D721Med (cell line): ENCODE results near the gene SLC12A7.

Experiments used
- DNase-seq: peaks from one replicate; pipeline ENCODE4 v3.0.0; 2011; ENCODE audit warnings: low spot score; ENCODE audit not compliant: insufficient read length
- FAIRE-seq: peaks from 2 replicates; lab custom pipeline; 2011; peaks lifted over from hg19 to GRCh38; lab: Jason Lieb, UNC
- CTCF ChIP-seq: IDR thresholded peaks from 2 replicates; pipeline ENCODE4 v1.5.1; 2012; ENCODE audit warnings: mild to moderate bottlenecking, control low read depth; ENCODE audit not compliant: insufficient read depth; ENCODE audit errors: missing control alignments

Gene SLC12A7

GRCh38 chr5:1041225-1042143, 70.4 kb downstream of the SLC12A7 start:
- TF ChIP-seq CTCF: no peak
- FAIRE-seq (no peak), DNase-seq (no peak)

GRCh38 chr5:1040571-1040970, 71.3 kb downstream of the SLC12A7 start:
- TF ChIP-seq CTCF: no peak
- no peak for FAIRE-seq
- DNase-seq: no peak

- FAIRE-seq (no peak), DNase-seq (no peak)
- TF ChIP-seq CTCF: no peak
Observed at GRCh38 chr5:1039706-1040260, 72.1 kb downstream of the SLC12A7 start.

GRCh38 chr5:1039210-1039548, 72.7 kb downstream of the SLC12A7 start:
- DNase-seq (no peak), FAIRE-seq (no peak)
- no peak for TF ChIP-seq CTCF

- TF ChIP-seq CTCF: no peak
- DNase-seq (peak; percentile 6), FAIRE-seq (no peak)
Observed at GRCh38 chr5:1038417-1039209, 73.2 kb downstream of the SLC12A7 start.

GRCh38 chr5:1037671-1038416, 74.0 kb downstream of the SLC12A7 start:
- no peak for TF ChIP-seq CTCF
- DNase-seq: peak; percentile 10
- no peak for FAIRE-seq
